Fibroblast of lung (primary cell): Measurements from ENCODE around the gene PDGFA. TPM values are rescaled to one million over a fixed set of nuclear protein-coding genes. Genes with fewer than 3 reads are reported as not detected.

Experiments used
- DNase-seq, 2 donors: peaks; one replicate each; pipeline versions ENCODE4 v3.0.0 to v3.0.0-alpha.2; 2010; ENCODE audit warnings: low read depth in 2 of 2
- H2AFZ ChIP-seq: 2 replicates; pipeline ENCODE4 v1.5.1; 2012; ENCODE audit warnings: low read length, control low read depth, inconsistent platforms
- H3K27ac ChIP-seq: 2 replicates; pipeline ENCODE4 v1.5.1; 2011; ENCODE audit warnings: low read length, control low read depth; ENCODE audit not compliant: insufficient read depth
- H3K27me3 ChIP-seq: 2 replicates; pipeline ENCODE4 v1.5.1; 2011; ENCODE audit warnings: mild to moderate bottlenecking, low read length; ENCODE audit not compliant: control insufficient read depth, insufficient read depth
- H3K36me3 ChIP-seq: 2 replicates; pipeline ENCODE4 v1.5.1; 2011; ENCODE audit warnings: low read length; ENCODE audit not compliant: control insufficient read depth, insufficient read depth
- H3K4me1 ChIP-seq: 2 replicates; pipeline ENCODE4 v1.5.1; 2011; ENCODE audit warnings: low read length; ENCODE audit not compliant: control insufficient read depth, insufficient read depth; ENCODE audit errors: extremely low read depth
- H3K4me2 ChIP-seq: 2 replicates; pipeline ENCODE4 v1.5.1; 2011; ENCODE audit warnings: low read length, control low read depth; ENCODE audit not compliant: insufficient read depth; ENCODE audit errors: extremely low read depth
- H3K4me3 ChIP-seq, 4 experiments: fragments of 200-600 bp in 1 of 4; sonication (generic) in 1 of 4; replicated peaks in 1 of 4; 2 replicates each; pipeline ENCODE4 v1.5.1; 2011 to 2016; ENCODE audit warnings: low read length in 4 of 4, low read depth in 3 of 4, mild to moderate bottlenecking in 3 of 4, control low read depth in 2 of 4, inconsistent platforms in 1 of 4, mixed read lengths in 1 of 4; ENCODE audit not compliant: insufficient read depth in 1 of 4; ENCODE audit errors: control extremely low read depth in 1 of 4
- H3K79me2 ChIP-seq: 2 replicates; pipeline ENCODE4 v1.5.1; 2012; ENCODE audit warnings: mild to moderate bottlenecking, low read length, inconsistent platforms; ENCODE audit not compliant: control insufficient read depth, insufficient read depth
- H3K9ac ChIP-seq: 2 replicates; pipeline ENCODE4 v1.5.1; 2011; ENCODE audit warnings: mild to moderate bottlenecking, low read length, control low read depth; ENCODE audit not compliant: insufficient read depth
- H3K9me3 ChIP-seq: 2 replicates; pipeline ENCODE4 v1.5.1; 2012; ENCODE audit warnings: low read depth, low read length; ENCODE audit not compliant: control insufficient read depth, insufficient read depth
- H4K20me1 ChIP-seq: 2 replicates; pipeline ENCODE4 v1.5.1; 2011; ENCODE audit warnings: low read length; ENCODE audit not compliant: control insufficient read depth, insufficient read depth; ENCODE audit errors: extremely low read depth
- EZH2 ChIP-seq: IDR thresholded peaks from 2 replicates; pipeline ENCODE4 v1.5.1; 2012; ENCODE audit warnings: low read length, control low read depth, mild to moderate bottlenecking; ENCODE audit errors: missing control alignments
- polyA minus RNA-seq: library from RNA; depleted of rRNA, polyadenylated mRNA; stranded (reverse); fragments of >200 nt; gene quantifications from 2 replicates; pipeline ENCODE4 v1.2.3, GENCODE V29; 2011; ENCODE audit warnings: low replicate concordance
- polyA plus RNA-seq, 2 donors: library from polyadenylated mRNA; depleted of rRNA in 1 of 2; stranded (reverse) in 1 of 2; unstranded in 1 of 2; fragments of >200 nt; gene quantifications; 2 replicates each; pipeline ENCODE4 v1.2.1, GENCODE V29; 2011 to 2012; ENCODE audit warnings: missing spikeins in 1 of 2
- total RNA-seq: library from RNA; depleted of rRNA; stranded (reverse); fragments of >200 nt; gene quantifications from 2 replicates; pipeline ENCODE4 v1.2.1, GENCODE V29; 2014
- TF ChIP-seq, protein P1 (sequence below), 2 donors: IDR thresholded peaks in 1 of 2; conservative IDR thresholded peaks in 1 of 2; 1 replicate in 1 of 2; 2 replicates in 1 of 2; pipeline ENCODE4 v1.5.1; 2011 to 2012; ENCODE audit warnings: low read length in 2 of 2, control low read depth in 1 of 2, inconsistent platforms in 1 of 2, low read depth in 1 of 2, mild to moderate bottlenecking in 1 of 2

PDGFA gene
- total RNA-seq, result 10.8 and 13.5 TPM in 2 replicates
- polyA plus RNA-seq, result 2.0 and 16.9 TPM in 2 replicates
- 2.4 and 17.6 TPM in 2 replicates for polyA plus RNA-seq (2012)
- 8.4 and 52.3 TPM in 2 replicates for polyA minus RNA-seq

DNA sequence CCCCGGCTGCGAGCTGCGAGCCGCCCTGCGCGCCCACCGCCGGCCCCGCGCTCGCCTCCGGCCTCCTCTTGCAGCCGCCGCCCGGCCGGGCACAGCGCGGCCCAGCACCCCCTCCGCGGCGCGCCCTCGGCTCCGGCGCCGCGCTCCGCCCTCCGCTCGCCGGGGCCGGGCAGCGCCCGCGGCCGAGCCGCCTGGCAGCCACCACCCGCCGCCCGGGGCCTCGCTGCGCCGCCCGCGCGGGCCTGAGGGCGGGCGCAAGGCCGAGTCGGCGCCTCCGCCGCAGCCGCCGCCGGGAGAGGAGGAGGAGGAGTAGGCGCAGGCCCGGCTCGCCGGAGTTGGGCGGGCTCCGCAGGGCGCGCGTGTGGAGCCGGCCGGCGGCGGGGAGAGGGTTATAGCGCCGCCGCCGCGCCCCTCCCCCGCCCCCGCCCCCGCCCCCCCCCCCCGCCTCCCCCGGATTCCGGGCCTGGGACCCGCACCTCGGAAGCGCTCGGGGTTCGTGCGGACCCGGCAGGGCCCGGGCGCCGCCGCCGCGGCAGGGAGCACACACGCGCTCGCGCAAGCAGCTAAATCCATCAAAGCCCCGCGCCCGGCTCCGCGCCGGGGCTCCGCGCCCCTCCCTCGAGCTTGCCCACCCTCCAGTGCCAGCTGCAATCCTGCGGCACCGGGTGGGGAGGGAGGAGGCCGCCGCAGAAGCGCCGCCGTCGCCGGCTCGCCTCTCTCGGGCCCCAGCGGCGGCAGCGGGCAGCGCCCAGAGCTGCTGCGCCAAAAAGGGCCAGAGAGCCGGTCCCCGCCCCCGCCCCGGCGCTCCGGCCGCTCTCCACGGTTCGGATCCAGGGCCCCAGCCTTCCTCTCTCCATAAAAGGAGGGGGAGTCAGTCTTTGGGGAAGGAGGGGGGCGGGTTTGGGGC is at the start of gene PDGFA:
TSS of gene PDGFA (minus strand) at position 363 of the 907 bp plus-strand sequence. CDS start 845 bp downstream, outside the sequence.
- H4K20me1 ChIP-seq, result no peaks in the 10 kb centered on the region
- TF ChIP-seq, protein P1, sequence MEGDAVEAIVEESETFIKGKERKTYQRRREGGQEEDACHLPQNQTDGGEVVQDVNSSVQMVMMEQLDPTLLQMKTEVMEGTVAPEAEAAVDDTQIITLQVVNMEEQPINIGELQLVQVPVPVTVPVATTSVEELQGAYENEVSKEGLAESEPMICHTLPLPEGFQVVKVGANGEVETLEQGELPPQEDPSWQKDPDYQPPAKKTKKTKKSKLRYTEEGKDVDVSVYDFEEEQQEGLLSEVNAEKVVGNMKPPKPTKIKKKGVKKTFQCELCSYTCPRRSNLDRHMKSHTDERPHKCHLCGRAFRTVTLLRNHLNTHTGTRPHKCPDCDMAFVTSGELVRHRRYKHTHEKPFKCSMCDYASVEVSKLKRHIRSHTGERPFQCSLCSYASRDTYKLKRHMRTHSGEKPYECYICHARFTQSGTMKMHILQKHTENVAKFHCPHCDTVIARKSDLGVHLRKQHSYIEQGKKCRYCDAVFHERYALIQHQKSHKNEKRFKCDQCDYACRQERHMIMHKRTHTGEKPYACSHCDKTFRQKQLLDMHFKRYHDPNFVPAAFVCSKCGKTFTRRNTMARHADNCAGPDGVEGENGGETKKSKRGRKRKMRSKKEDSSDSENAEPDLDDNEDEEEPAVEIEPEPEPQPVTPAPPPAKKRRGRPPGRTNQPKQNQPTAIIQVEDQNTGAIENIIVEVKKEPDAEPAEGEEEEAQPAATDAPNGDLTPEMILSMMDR (conservative IDR thresholded peaks at IDR 0.05 in 1 of 2, IDR thresholded peaks at IDR 0.05 in 1 of 2; ENCODE audit: low read depth in 1 of 2, low read length in 2 of 2), result no peak
- H3K9me3 ChIP-seq, result no peaks in the 10 kb centered on the region
- peak within 1 kb of the TSS; percentile 75 for H3K4me2 ChIP-seq
- H3K9ac ChIP-seq, result peak within 1 kb of the TSS; percentile 64
- peaks cover 1% of the 10 kb centered on the region for H3K36me3 ChIP-seq
- DNase-seq, result peak; percentile 48 to 70
- no peak within 1 kb of the TSS for H3K27ac ChIP-seq
- peak within 1 kb of the TSS; percentile 12 for H2AFZ ChIP-seq
- peaks cover 34% of the 10 kb centered on the region for H3K27me3 ChIP-seq
- peaks cover 4% of the 10 kb centered on the region for H3K4me1 ChIP-seq
- H3K79me2 ChIP-seq, result peaks cover 7% of the 10 kb centered on the region
- peak within 1 kb of the TSS; percentile 25 to 68 (median 54) for H3K4me3 ChIP-seq

GRCh38 chr7:568031-568951 is 48.6 kb upstream of the PDGFA start:
- peak in 1 of 2 donors; percentile 21 for DNase-seq

More at GRCh38 chr7:568031-568951, 48.6 kb upstream of the PDGFA start:
- H3K4me2 ChIP-seq, result no peak overlapping the region
- H2AFZ ChIP-seq, result no peak overlapping the region
- H3K4me1 ChIP-seq, result no peaks in the 10 kb centered on the region
- no peaks in the 10 kb centered on the region for H3K27me3 ChIP-seq
- H3K27ac ChIP-seq, result no peak overlapping the region
- H3K9me3 ChIP-seq, result no peaks in the 10 kb centered on the region
- H4K20me1 ChIP-seq, result no peaks in the 10 kb centered on the region
- H3K79me2 ChIP-seq, result no peaks in the 10 kb centered on the region
- TF ChIP-seq, protein P1 (conservative IDR thresholded peaks at IDR 0.05 in 1 of 2, IDR thresholded peaks at IDR 0.05 in 1 of 2; ENCODE audit: low read depth in 1 of 2, low read length in 2 of 2), result no peak
- TF ChIP-seq EZH2, result no peak
- no peak overlapping the region for H3K9ac ChIP-seq
- H3K4me3 ChIP-seq, result no peak overlapping the region
- H3K36me3 ChIP-seq, result no peaks in the 10 kb centered on the region
